HG02885 (cell line): ENCODE results near the gene MXI1.
"Not testable (repeated sequence)": the region's sequence is repeated elsewhere in the genome, so short reads cannot be mapped to it uniquely, and the experiment has no call there.

Experiments
- ATAC-seq: cut with Tn5 transposase; IDR thresholded peaks from one replicate; pipeline ENCODE4 v1.9.1; 2021; ENCODE audit warnings: mild to moderate bottlenecking; ENCODE audit not compliant: unreplicated experiment, poor library complexity

Gene MXI1

GRCh38 chr10:110179220-110179619 lies 28.2 kb upstream of the MXI1 start:
- no peak for ATAC-seq

- ATAC-seq: no peak
Measured at GRCh38 chr10:110181451-110181850, 26.0 kb upstream of the MXI1 start.

GRCh38 chr10:110181911-110182310 lies 25.5 kb upstream of the MXI1 start:
- no peak for ATAC-seq

GRCh38 chr10:110184398-110184797 lies 23.0 kb upstream of the MXI1 start:
- ATAC-seq: no peak

- ATAC-seq: not testable (repeated sequence)
Measured at GRCh38 chr10:110185646-110186182, 21.7 kb upstream of the MXI1 start.

- no peak for ATAC-seq
Measured at GRCh38 chr10:110190170-110190569, 17.2 kb upstream of the MXI1 start.

GRCh38 chr10:110192552-110192951 lies 14.9 kb upstream of the MXI1 start:
- peak; percentile 72 for ATAC-seq

- ATAC-seq: no peak
Measured at GRCh38 chr10:110200503-110200902, 6.9 kb upstream of the MXI1 start.

- not testable (repeated sequence) for ATAC-seq
Measured at GRCh38 chr10:110201046-110201445, 6.4 kb upstream of the MXI1 start.

- ATAC-seq: no peak
Measured at GRCh38 chr10:110203500-110204455, 3.6 kb upstream of the MXI1 start.

GRCh38 chr10:110205051-110205675 lies 2.2 kb upstream of the MXI1 start:
- no peak for ATAC-seq

- ATAC-seq: no peak
Measured at GRCh38 chr10:110207805-110208613, 604 bp downstream of the MXI1 start.

GRCh38 chr10:110208614-110209453 lies 1.4 kb downstream of the MXI1 start:
- ATAC-seq: no peak

- ATAC-seq: no peak
Measured at GRCh38 chr10:110209454-110209925, 2.1 kb downstream of the MXI1 start.

GRCh38 chr10:110209926-110210673 lies 2.7 kb downstream of the MXI1 start:
- no peak for ATAC-seq

- ATAC-seq: peak; percentile 72
Measured at GRCh38 chr10:110210674-110211464, 3.5 kb downstream of the MXI1 start.

- no peak for ATAC-seq
Measured at GRCh38 chr10:110211465-110211843, 4.0 kb downstream of the MXI1 start.
